Mucosa of rectum (tissue), 2 donors: ENCODE results near the gene MCUR1.
A peak's percentile ranks its signal among the peaks of the same experiment; 100 is the strongest.

Source experiments
- H3K27ac ChIP-seq, 2 donors: one replicate each; pipeline ENCODE4 v1.7.0; 2013; ENCODE audit warnings: inconsistent platforms in 2 of 2, low read depth in 2 of 2, low read length in 2 of 2
- H3K27me3 ChIP-seq, 2 donors: one replicate each; pipeline ENCODE4 v1.7.0; 2013; ENCODE audit warnings: low read length in 2 of 2; ENCODE audit not compliant: control insufficient read depth in 2 of 2, insufficient read depth in 2 of 2
- H3K36me3 ChIP-seq, 2 donors: one replicate each; pipeline ENCODE4 v1.7.0; 2013; ENCODE audit warnings: low read length in 2 of 2; ENCODE audit not compliant: control insufficient read depth in 2 of 2, insufficient read depth in 2 of 2
- H3K4me1 ChIP-seq, 2 donors: one replicate each; pipeline ENCODE4 v1.7.0; 2013; ENCODE audit warnings: low read length in 2 of 2, mild to moderate bottlenecking in 1 of 2; ENCODE audit not compliant: control insufficient read depth in 2 of 2, insufficient read depth in 2 of 2
- H3K4me3 ChIP-seq, 2 donors: one replicate each; pipeline ENCODE4 v1.7.0; 2013; ENCODE audit warnings: low read length in 2 of 2
- H3K9ac ChIP-seq, 2 donors: one replicate each; pipeline ENCODE4 v1.7.0; 2013; ENCODE audit warnings: low read length in 2 of 2, low read depth in 1 of 2, mild to moderate bottlenecking in 1 of 2
- H3K9me3 ChIP-seq, 2 donors: one replicate each; pipeline ENCODE4 v1.7.0; 2013; ENCODE audit warnings: low read length in 2 of 2; ENCODE audit not compliant: control insufficient read depth in 2 of 2
- donor health status: healthy.
- donor health status: Normal muscosa, but diverticular disease.

Gene MCUR1

DNA sequence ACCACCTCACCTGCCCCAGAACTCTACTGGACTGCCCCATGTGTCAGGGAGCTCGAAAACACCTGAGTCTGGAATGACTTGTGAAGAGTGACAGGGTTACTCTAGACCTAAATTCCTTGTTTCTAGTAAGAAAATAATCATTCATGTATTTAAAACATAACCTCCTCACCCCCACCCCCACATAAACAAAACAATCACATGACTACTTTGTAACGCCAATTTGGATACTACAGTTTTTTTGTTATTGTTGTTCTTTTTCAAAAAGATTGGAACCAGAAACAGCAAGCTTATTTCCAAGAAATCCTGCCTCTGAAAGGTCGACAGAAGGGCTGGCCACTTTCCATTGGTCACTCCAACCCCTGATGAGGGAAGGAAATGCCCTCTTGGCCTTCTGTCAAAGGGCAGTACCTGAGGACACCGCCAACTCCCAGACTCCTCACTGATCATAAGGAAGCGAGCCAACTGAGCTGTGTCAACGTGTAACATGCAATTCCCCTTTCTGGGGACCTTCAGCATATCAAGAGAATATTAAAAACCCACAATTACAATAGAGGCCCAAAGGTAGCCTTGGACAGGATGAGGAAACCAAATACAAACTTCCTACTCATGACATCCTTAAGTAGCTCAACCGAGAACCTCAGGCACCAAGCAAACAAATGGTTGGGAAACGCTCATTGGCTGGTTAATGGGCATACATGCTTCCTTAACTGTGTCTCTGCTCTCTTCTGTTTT lies 2.6 kb downstream of the MCUR1 start:
- H3K36me3 ChIP-seq: peaks cover 0 to 7% of the 10 kb centered on the region in 2 donors
- peaks cover 30 to 35% of the 10 kb centered on the region in 2 donors for H3K4me1 ChIP-seq
- peak overlapping the region; percentile 54 to 55 for H3K9ac ChIP-seq
- H3K4me3 ChIP-seq: peak overlapping the region in 1 of 2 donors; percentile 20
- H3K27ac ChIP-seq: peak overlapping the region; percentile 69 to 97
- H3K27me3 ChIP-seq: no peaks in the 10 kb centered on the region
- H3K9me3 ChIP-seq: no peaks in the 10 kb centered on the region

DNA sequence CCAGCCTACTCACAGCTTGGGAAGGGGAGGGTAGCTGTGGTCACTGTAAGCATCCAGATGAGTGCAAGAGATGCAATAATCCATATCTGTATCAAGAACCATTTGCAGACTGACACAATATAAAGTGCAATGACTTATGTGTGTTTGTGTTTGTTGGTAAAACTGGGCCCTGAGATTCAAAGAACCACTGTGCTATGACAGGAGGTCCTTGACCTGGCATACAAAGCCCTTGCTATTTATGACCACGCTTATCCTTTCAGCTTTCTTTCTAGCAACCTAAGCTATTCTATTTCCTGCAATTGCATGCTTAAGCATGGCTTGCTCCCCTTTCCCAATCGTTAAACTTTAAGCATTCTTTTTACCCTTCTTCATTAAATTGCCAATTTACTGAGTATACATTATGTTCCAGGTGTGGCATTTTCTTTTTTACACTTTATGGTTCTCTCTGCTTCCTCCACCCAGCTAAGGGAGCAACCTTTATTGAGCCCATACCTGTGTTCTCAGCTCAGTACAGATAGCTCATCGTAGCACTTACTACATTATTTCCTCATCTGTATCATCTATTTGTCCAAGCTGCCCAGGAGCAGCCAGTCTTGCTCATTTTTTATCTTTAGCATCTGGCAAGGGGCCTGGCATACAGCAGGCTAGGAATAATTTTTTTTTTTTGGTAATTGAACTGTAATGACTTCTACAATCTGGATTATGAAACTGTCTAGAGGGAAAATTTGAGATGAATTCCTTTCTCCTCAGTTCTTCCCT lies 3.5 kb downstream of the MCUR1 start:
- H3K36me3 ChIP-seq: peaks cover 0 to 11% of the 10 kb centered on the region in 2 donors
- H3K4me3 ChIP-seq: peak overlapping the region in 1 of 2 donors; percentile 20
- H3K27me3 ChIP-seq: no peaks in the 10 kb centered on the region
- H3K4me1 ChIP-seq: peaks cover 30 to 35% of the 10 kb centered on the region in 2 donors
- no peaks in the 10 kb centered on the region for H3K9me3 ChIP-seq
- peak overlapping the region; percentile 54 to 55 for H3K9ac ChIP-seq
- peak overlapping the region; percentile 69 to 97 for H3K27ac ChIP-seq

DNA sequence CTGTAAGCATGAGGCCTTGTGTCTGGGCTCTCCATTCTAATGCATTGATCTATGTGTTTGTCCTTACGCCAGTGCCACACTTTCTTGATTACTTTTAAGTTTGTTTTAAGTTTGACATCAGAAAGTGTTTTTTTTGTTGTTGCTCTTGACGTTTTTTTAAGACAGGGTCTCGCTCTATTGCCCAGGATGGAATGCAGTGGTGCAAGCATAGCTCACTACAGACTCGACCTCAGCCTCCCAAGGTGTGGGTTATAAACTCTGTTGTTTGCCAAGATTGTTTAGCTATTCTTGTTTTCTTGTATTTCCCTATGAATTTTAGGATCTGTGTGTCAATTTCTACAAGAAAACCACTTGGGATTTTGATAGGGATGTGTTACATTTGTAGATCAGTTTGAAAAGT lies 5.6 kb downstream of the MCUR1 start:
- H3K9me3 ChIP-seq: no peaks in the 10 kb centered on the region
- no peak overlapping the region for H3K27ac ChIP-seq
- no peak overlapping the region for H3K4me3 ChIP-seq
- H3K27me3 ChIP-seq: no peaks in the 10 kb centered on the region
- H3K9ac ChIP-seq: no peak overlapping the region
- peaks cover 7 to 19% of the 10 kb centered on the region in 2 donors for H3K36me3 ChIP-seq
- peaks cover 25 to 28% of the 10 kb centered on the region in 2 donors for H3K4me1 ChIP-seq

- Histone ChIP-seq H3K4me3 (no peak overlapping the region), H3K27me3 (no peaks in the 10 kb centered on the region), H3K4me1 (peaks cover 24% of the 10 kb centered on the region in 2 donors), H3K9me3 (no peaks in the 10 kb centered on the region), H3K36me3 (peaks cover 7 to 19% of the 10 kb centered on the region in 2 donors), H3K9ac (no peak overlapping the region), H3K27ac (no peak overlapping the region)
These were observed 6.7 kb downstream of the MCUR1 start for GRCh38 chr6:13807696-13808095.

DNA sequence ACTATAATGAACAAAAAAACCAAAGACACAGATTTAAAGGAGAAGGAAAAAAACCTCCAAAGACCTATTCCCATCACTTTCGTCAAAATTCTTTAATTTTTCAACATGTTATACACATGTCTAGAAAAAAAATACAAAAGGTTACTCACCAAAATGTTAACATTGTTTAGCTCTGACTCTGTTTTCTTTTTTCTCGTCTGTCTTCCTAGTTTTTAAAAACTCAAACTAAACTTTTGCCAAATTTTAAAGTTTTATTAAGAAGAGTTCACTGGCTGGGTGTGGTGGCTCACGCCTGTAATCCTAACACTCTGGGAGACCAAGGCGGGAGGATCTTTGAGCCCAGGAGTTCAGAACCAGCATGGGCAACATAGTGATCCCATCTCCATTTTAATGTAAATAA lies 10.8 kb downstream of the MCUR1 start:
- Histone ChIP-seq H3K4me1 (no peaks in the 10 kb centered on the region), H3K9me3 (no peaks in the 10 kb centered on the region), H3K9ac (no peak overlapping the region), H3K27me3 (no peaks in the 10 kb centered on the region), H3K27ac (no peak overlapping the region), H3K36me3 (peaks cover 15 to 39% of the 10 kb centered on the region in 2 donors), H3K4me3 (no peak overlapping the region)

- peaks cover 14 to 28% of the 10 kb centered on the region in 2 donors for H3K36me3 ChIP-seq
- no peak overlapping the region for H3K9ac ChIP-seq
- H3K27ac ChIP-seq: no peak overlapping the region
- peaks cover 0 to 3% of the 10 kb centered on the region in 2 donors for H3K4me1 ChIP-seq
- no peak overlapping the region for H3K4me3 ChIP-seq
- H3K27me3 ChIP-seq: no peaks in the 10 kb centered on the region
- H3K9me3 ChIP-seq: no peaks in the 10 kb centered on the region
These were observed 13.7 kb downstream of the MCUR1 start for GRCh38 chr6:13800615-13801014.

DNA sequence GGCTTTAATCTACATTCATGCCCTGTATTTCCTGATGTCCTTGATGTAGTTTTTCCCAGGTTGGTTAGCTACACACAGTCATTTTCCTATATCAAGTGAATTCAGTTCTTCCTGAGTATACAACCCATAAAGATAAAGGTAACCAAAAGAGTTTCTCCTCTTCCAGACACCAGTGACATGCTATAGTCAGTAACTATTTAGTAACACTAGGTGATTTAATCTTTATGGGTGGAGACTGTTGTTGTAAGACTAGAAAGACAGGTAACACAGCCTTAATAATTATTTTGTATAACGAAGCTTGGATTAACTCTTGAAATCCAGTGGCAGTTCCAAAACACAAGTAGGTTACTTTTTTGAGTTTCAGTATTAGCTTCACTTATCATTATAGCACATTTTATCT lies 17.6 kb downstream of the MCUR1 start:
- Histone ChIP-seq H3K27ac (peak overlapping the region in 1 of 2 donors; percentile 9), H3K9ac (no peak overlapping the region), H3K36me3 (peaks cover 9 to 32% of the 10 kb centered on the region in 2 donors), H3K27me3 (no peaks in the 10 kb centered on the region), H3K4me1 (peaks cover 0 to 3% of the 10 kb centered on the region in 2 donors), H3K4me3 (no peak overlapping the region), H3K9me3 (no peaks in the 10 kb centered on the region)

DNA sequence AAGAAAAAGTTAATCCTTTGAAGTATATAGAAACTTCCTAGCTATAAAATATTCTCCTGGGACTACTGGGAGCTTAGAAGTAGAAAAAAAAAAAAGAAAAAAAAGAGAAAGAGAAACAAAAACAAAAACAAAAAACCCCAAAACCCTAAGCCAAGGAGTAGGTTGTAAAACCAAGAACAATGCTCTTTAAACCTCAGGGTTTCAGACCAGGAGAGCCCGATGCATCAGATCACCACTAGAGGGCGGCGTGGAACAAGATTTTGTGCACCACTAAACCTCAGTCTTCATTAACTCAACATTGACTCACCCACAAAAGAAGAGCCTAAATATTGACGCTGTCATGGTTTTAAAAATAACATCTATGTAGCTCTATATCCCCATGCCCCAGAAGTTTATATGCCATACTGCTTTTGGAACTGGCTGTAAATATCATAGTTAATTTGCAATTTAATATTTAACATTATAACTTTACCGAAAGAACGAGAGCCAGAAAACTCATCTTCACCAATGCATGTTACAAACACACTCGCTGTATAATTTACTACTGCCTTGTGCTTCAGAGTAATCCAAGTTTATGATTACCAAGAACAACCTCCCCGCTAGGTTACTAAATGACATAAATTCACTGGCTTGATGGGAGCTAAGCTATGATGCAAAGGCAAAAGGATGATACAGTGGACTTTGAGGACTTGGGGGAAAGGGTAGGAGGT lies 19.2 kb downstream of the MCUR1 start:
- Histone ChIP-seq H3K4me3 (no peak overlapping the region), H3K9ac (no peak overlapping the region), H3K36me3 (peaks cover 7 to 28% of the 10 kb centered on the region in 2 donors), H3K9me3 (no peaks in the 10 kb centered on the region), H3K4me1 (peaks cover 0 to 3% of the 10 kb centered on the region in 2 donors), H3K27ac (no peak overlapping the region), H3K27me3 (no peaks in the 10 kb centered on the region)

DNA sequence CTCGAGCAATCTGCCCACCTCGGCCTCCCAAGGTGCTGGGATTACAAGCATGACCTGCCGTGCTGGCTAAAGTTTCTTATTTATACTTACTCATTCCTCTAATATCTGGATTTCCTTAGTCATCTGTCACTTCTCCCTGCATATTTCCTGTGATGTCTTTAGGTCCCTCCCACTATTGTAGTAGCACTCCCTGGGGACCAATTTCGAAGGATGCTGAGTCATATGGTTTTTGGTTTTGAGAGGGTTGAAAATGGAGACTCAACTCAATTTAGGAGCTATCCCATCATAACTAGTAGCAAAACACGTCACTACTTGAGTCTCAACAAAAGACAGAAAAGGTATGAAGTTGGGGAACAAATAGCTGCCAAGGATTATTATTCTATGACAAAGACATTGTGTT lies 20.2 kb downstream of the MCUR1 start:
- Histone ChIP-seq H3K27me3 (no peaks in the 10 kb centered on the region), H3K4me1 (peaks cover 0 to 3% of the 10 kb centered on the region in 2 donors), H3K36me3 (peaks cover 15 to 37% of the 10 kb centered on the region in 2 donors), H3K9me3 (no peaks in the 10 kb centered on the region), H3K4me3 (no peak overlapping the region), H3K27ac (no peak overlapping the region), H3K9ac (no peak overlapping the region)

- Histone ChIP-seq H3K27ac (no peak overlapping the region), H3K4me1 (no peaks in the 10 kb centered on the region), H3K4me3 (no peak overlapping the region), H3K9me3 (no peaks in the 10 kb centered on the region), H3K9ac (no peak overlapping the region), H3K27me3 (no peaks in the 10 kb centered on the region), H3K36me3 (peaks cover 18 to 33% of the 10 kb centered on the region in 2 donors)
These were observed 24.6 kb downstream of the MCUR1 start for GRCh38 chr6:13789746-13790145.
